ENCODE measurements around the gene PAOX. TPM values are rescaled to one million over a fixed set of nuclear protein-coding genes. Genes with fewer than 3 reads are reported as not detected.

The PAOX gene
- total and polyA plus RNA-seq, 12 donors = 1.5 to 4.4 (median 3.0) TPM

DNA sequence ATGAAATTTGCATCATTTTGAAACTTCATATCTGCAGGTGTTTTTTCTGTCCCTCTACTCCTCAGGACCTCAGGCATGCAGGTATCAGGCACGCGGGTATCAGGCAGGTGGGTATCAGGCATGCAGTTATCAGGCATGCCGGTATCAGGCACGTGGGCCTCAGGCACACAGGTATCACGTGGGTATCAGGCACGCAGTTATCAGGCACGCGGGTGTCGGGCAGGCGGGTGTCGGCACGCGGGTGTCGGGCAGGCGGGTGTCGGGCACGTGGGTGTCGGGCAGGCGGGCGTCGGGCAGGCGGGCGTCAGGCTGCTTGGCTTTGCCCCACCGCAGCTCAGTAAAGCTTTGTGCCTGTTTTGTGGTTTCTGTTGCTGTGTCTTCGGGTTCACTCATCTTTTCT, 36.7 kb downstream of the PAOX start:
- Histone ChIP-seq H3K36me3 (peaks cover 0 to 76% (median 31%) of the 10 kb centered on the region in 9 donors), H3K9me3 (peaks cover 0 to 29% (median 22%) of the 10 kb centered on the region in 11 donors), H3K27me3 (no peaks in the 10 kb centered on the region), H3K4me1 (no peaks in the 10 kb centered on the region), H3K27ac (no peak overlapping the region), H3K4me3 (no peak overlapping the region)
- TF ChIP-seq, protein P1, sequence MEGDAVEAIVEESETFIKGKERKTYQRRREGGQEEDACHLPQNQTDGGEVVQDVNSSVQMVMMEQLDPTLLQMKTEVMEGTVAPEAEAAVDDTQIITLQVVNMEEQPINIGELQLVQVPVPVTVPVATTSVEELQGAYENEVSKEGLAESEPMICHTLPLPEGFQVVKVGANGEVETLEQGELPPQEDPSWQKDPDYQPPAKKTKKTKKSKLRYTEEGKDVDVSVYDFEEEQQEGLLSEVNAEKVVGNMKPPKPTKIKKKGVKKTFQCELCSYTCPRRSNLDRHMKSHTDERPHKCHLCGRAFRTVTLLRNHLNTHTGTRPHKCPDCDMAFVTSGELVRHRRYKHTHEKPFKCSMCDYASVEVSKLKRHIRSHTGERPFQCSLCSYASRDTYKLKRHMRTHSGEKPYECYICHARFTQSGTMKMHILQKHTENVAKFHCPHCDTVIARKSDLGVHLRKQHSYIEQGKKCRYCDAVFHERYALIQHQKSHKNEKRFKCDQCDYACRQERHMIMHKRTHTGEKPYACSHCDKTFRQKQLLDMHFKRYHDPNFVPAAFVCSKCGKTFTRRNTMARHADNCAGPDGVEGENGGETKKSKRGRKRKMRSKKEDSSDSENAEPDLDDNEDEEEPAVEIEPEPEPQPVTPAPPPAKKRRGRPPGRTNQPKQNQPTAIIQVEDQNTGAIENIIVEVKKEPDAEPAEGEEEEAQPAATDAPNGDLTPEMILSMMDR (IDR thresholded peaks at IDR 0.05) = no peak
- WGBS, 2 donors = 94 to 97% methylated on average over 25 of the region's 25 CpGs
- intact Hi-C loops (cut with DNase I) = no loop called here
- ATAC-seq (no peak), DNase-seq (peak in 1 of 2 donors; percentile 4)

DNA sequence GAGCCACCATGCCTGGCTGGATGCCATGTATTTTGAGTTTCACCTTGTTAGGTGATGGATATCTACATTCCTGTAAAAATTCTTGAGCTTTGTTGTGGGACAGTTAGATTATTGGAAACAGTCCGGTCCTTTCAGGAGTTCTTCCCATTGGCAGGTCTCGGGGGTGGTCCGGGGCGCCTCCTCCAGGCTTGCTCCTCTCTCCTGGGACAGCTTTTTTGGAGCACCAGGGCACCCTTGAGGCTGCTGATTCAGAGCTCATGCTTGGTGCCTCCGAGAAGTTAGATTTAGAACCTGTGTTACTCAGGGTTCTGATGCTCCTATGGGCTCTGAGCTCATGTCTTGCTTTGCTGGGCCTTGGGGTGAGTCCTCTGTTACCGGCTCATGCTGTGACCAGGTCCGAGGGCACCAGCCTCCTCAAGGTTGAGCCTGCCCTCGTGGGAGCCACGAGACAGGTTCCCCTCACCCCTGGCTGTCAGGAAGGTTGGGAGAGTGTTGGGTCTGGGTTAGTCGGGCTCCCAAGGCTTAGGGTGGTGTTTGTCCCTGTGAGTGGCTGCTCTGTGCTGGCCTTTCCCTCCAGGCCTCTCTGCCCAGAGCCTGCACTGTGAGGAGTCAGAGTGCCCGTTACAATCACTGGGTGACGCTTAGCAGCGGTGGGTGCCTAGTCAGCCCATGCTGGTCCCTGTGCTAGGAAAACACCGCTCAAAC, 39.4 kb downstream of the PAOX start:
- TF ChIP-seq, protein P1 (IDR thresholded peaks at IDR 0.05) = no peak
- peaks cover 0 to 18% (median 0%) of the 10 kb centered on the region in 7 donors for H3K27me3 ChIP-seq
- H3K36me3 ChIP-seq = peaks cover 0 to 60% (median 10%) of the 10 kb centered on the region in 9 donors
- no peak for ATAC-seq
- peaks cover 0 to 5% (median 0%) of the 10 kb centered on the region in 9 donors for H3K4me1 ChIP-seq
- H3K4me3 ChIP-seq = no peak overlapping the region
- no peak overlapping the region for H3K27ac ChIP-seq
- 96 to 98% methylated on average over 14 of the region's 14 CpGs for WGBS, 2 donors
- H3K9me3 ChIP-seq = peaks cover 0 to 2% (median 0%) of the 10 kb centered on the region in 11 donors
- intact Hi-C loops (cut with DNase I) = no loop called here
- no peak for DNase-seq

DNA sequence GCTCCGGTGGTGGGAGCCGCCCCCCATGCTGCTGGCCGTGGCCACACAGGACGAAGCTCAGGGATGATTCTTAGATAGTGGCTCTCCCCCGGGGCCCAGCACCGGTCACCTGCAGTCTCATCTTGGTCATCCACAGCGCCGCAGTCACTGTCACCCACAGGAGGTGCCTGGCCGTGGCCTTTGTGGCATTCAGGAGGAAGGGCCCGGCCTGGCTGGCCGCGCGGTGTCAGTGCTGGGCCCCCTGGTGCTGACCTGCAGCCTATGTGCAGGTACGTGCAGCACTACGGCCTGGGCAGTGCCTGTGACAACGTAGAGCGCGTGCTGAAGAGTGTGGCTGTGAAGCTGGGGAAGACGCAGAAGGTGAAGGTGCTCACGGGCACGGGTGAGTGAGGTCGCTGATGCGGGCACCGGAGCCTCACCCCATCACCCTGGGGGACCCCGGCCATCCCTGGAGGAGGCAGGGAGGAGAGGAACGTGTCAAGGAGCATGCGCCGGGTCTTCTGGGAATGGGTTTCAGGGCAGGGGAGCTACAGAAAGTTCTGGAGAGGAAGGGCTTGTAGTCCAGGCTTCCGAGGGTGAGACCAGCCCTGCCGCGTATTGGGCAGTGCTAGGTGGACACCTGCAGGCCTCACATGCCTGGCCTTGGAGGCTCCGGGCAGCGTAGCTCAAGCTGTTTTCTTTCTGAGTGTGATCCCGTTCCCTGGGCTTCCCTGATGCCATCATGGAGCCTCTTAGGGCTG, 40.3 kb downstream of the PAOX start:
- peaks cover 0 to 5% (median 0%) of the 10 kb centered on the region in 9 donors for H3K4me1 ChIP-seq
- H3K27ac ChIP-seq = no peak overlapping the region
- DNase-seq (peak in 1 of 2 donors; percentile 11), ATAC-seq (no peak)
- H3K4me3 ChIP-seq = no peak overlapping the region
- WGBS, 2 donors = 92 to 95% methylated on average over 34 of the region's 34 CpGs
- intact Hi-C loops (cut with DNase I) = no loop called here
- peaks cover 0 to 56% (median 10%) of the 10 kb centered on the region in 9 donors for H3K36me3 ChIP-seq
- TF ChIP-seq, protein P1 (IDR thresholded peaks at IDR 0.05) = no peak
- peaks cover 0 to 18% (median 0%) of the 10 kb centered on the region in 7 donors for H3K27me3 ChIP-seq
- H3K9me3 ChIP-seq = no peaks in the 10 kb centered on the region

DNA sequence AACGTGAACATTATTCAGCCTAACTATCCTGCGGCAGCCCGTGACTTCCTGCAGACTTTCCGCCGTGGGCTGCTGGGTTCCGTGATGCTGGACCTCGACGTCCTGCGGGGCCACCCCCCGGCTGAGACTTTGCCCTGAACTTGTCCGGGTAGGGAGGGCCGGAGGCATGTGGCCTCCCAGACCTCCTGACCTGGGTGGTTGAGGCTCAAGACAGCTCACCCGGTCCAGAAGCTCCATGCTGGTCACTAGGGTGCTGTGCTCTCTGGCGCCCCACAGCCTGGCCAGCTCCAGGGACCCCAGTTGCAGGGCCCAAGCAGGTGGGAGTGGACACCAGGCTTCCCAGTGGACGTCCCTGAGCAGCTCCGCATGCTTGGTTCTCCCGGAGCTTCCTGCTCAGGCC, 41.0 kb downstream of the PAOX start:
- WGBS, 2 donors = 91 to 93% methylated on average over 17 of the region's 17 CpGs
- TF ChIP-seq, protein P1 (IDR thresholded peaks at IDR 0.05) = no peak
- peak in 1 of 2 donors; percentile 9 for DNase-seq

More for the DNA sequence above, 41.0 kb downstream of the PAOX start:
- Histone ChIP-seq H3K4me1 (peaks cover 0 to 5% (median 0%) of the 10 kb centered on the region in 9 donors), H3K4me3 (no peak overlapping the region), H3K27me3 (peaks cover 0 to 20% (median 2%) of the 10 kb centered on the region in 7 donors), H3K27ac (no peak overlapping the region), H3K9me3 (no peaks in the 10 kb centered on the region), H3K36me3 (peaks cover 0 to 50% (median 10%) of the 10 kb centered on the region in 9 donors)
- no peak for ATAC-seq
- intact Hi-C loops (cut with DNase I) = loop anchor here in 1 of 10 donors (5.0 kb wide), 1 partner anchor 152 kb away; no protein-coding TSS in a partner anchor

All from heart right ventricle (tissue), 16 donors.